Esophagus squamous epithelium (tissue), 5 donors: ENCODE data around the gene TCF7. TPM values are rescaled to one million over a fixed set of nuclear protein-coding genes. Genes with fewer than 3 reads are reported as not detected.

ENCODE experiments used
- DNase-seq: peaks from one replicate; lab custom pipeline; 2025; lab: John Stamatoyannopoulos, UW
- H3K27ac ChIP-seq, 4 donors: fragments of 200-600 bp; sonication (generic); one replicate each; pipeline ENCODE4 v1.5.1; 2016 to 2019; ENCODE audit warnings: mild to moderate bottlenecking in 1 of 4
- H3K27me3 ChIP-seq, 4 donors: fragments of 200-600 bp; sonication (generic); 1 replicate in 3 of 4; 2 replicates in 1 of 4; pipeline versions ENCODE4 v1.5.1 to v1.6.0; 2017 to 2021; ENCODE audit warnings: antibody characterized with exemption in 1 of 4
- H3K36me3 ChIP-seq, 3 donors: fragments of 200-600 bp; sonication (generic); one replicate each; pipeline ENCODE4 v1.5.1; 2016 to 2019
- H3K4me1 ChIP-seq, 3 donors: fragments of 200-600 bp; sonication (generic); one replicate each; pipeline ENCODE4 v1.5.1; 2017 to 2019
- H3K4me3 ChIP-seq, 4 donors: fragments of 200-600 bp; sonication (generic); 1 replicate in 3 of 4; 2 replicates in 1 of 4; pipeline ENCODE4 v1.5.1; 2016 to 2019; ENCODE audit warnings: mild to moderate bottlenecking in 2 of 4, moderate library complexity in 1 of 4
- H3K9me3 ChIP-seq, 3 donors: fragments of 200-600 bp; sonication (generic); one replicate each; pipeline ENCODE4 v1.5.1; 2016 to 2019
- CTCF ChIP-seq, 6 experiments: fragments of 450-650 bp in 4 of 6; fragments of 200-600 bp in 2 of 6; sonication (generic) in 2 of 6; IDR thresholded peaks; one replicate each; pipeline ENCODE4 v1.5.1; 2016 to 2019; ENCODE audit warnings: antibody characterized with exemption in 6 of 6, mild to moderate bottlenecking in 4 of 6, moderate library complexity in 4 of 6
- POLR2A ChIP-seq, 4 donors: fragments of 450-650 bp; IDR thresholded peaks; one replicate each; pipeline ENCODE4 v1.6.1; 2017; ENCODE audit warnings: antibody characterized with exemption in 4 of 4, mild to moderate bottlenecking in 4 of 4, moderate library complexity in 3 of 4
- WGBS, 2 donors: methylation state at CpG; one replicate each; pipeline ENCODE4 v1.1.5; 2018; 5-methylcytosine and 5-hydroxymethylcytosine counted together
- intact Hi-C: fragments of 100-400 bp; cut with DNase I; formaldehyde crosslinking; loops from one replicate; pipeline ENCODE4 v1.15.0; 2022
- total RNA-seq, 4 donors: library from RNA; depleted of rRNA; stranded (reverse); fragments of >200 nt; gene quantifications; one replicate each; pipeline ENCODE4 v1.1.0, GENCODE V29; 2016
- donor health status: DM: yes; HTN: yes; CAD: no.

TCF7 gene
- total RNA-seq, 4 donors from 2014 or later, result 1.9 to 7.6 (median 2.8) TPM

DNA sequence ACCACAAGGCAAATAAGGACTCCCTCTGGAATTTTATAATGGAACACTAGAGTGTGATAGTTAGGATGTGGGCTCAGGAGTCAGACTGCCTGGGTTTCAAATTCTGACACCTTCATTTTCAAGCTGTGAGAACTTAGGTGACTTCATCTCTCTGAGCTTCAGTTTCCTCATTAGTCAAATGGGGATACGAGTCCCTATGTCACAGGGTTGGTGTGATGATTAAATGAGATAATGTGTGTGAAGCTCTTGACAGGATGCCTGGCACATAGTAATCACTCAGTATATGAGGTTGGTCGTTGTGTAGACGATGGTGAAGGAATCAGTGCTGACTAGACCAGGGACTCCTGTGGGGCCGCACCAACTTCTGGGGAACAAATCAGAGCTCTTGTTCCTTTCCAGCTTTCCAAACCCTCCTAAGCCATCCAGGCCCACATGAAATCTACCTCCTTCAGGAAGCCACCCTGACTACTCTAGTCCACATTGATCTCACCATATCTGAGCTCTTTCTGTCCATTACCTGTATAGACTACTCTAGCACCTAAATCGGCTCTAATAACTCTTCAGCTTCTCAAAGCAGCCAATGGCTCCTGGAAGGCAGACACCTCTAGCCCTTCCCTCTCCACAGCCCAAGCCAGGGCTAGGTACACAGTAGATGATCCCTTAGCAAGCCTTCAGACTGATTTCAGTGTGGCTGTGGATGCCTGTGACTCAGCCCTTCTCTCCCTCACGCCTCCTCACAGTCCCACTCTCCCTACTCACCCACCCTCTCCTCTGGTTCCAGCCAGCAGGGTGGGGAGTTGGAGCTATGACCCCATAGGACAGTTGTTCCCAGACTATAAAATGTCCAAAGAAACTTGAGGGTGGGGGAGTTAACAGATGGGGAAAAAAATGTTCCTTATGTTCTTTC lies 2.5 kb upstream of the TCF7 start:
- H3K27ac ChIP-seq, result no peak overlapping the region
- H3K36me3 ChIP-seq, result no peaks in the 10 kb centered on the region
- H3K9me3 ChIP-seq, result no peaks in the 10 kb centered on the region
- H3K4me1 ChIP-seq, result peaks cover 13 to 53% (median 24%) of the 10 kb centered on the region in 3 donors
- H3K4me3 ChIP-seq, result no peak overlapping the region
- no peak for TF ChIP-seq CTCF (IDR thresholded peaks at IDR 0.05)
- TF ChIP-seq POLR2A (IDR thresholded peaks at IDR 0.05), result no peak
- H3K27me3 ChIP-seq, result peaks cover 0 to 17% (median 0%) of the 10 kb centered on the region in 4 donors
- WGBS, 2 donors, result 77 to 83% methylated on average over 3 to 6 of the region's 6 CpGs
- intact Hi-C loops, result no loop called here
- DNase-seq, result no peak

DNA sequence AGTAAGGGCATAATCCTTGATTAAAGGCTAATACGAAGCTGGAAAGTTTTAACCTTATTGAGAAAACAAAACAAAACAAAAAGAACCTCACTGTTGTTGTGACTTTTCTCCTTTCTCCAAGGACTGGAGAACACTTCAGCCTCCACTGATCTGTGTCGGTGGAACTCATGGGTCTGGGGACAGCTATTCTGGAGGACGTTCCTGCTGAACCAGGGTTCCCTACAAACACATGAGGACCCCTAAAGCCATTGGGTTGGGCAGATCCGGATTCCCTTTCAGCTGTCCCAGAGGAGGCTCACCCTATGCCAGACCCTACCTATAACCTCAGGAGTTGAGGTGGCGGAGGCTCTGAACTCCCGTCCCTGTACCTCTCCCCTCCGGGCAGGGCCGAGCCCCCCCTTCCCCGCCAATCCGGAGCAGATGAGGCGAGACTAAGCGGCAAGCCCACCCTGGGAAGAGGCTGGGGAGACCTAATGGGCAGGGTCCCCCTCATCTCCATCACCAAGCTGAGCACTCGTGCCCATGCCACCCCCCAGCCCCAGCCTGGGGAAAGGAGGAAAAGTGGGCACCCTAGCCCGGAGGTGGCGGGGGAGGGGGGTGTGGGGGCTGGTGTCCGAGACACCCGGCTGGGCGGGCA lies 1.6 kb upstream of the TCF7 start:
- no peak for TF ChIP-seq POLR2A (IDR thresholded peaks at IDR 0.05)
- no peak for TF ChIP-seq CTCF (IDR thresholded peaks at IDR 0.05)
- Histone ChIP-seq H3K4me1 (peaks cover 13 to 53% (median 24%) of the 10 kb centered on the region in 3 donors), H3K36me3 (no peaks in the 10 kb centered on the region), H3K27ac (no peak overlapping the region), H3K4me3 (peak overlapping the region in 1 of 4 donors; percentile 78), H3K27me3 (peaks cover 0 to 17% (median 0%) of the 10 kb centered on the region in 4 donors), H3K9me3 (no peaks in the 10 kb centered on the region)
- 81 to 86% methylated on average over 3 to 4 of the region's 18 CpGs for WGBS, 2 donors
- intact Hi-C loops, result no loop called here
- no peak for DNase-seq

DNA sequence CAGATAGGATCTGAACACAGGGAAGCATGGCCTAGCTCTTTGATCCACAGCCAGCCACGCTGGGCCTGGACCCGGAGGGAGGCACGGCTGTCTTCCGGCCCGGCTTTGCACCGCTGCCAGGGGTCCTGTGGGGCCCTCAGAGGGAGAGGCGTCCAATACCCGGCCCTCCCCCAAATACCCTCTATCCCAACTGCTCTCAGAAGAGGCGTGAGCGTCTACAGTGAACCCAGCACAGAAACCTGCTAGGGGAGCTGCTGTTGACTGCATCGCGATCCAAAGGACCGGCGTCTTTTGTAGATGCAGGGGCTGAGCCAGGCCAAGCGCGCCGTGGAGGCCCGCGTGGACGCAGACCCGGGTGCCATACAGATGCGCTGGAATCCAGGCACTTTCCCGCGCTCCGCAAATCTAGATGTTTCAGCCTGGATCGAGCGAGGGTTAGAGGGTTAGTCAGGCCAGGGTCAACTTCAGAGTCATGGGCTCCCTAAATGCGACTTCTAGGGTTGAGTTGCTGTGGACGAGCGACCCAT lies 1.1 kb upstream of the TCF7 start:
- intact Hi-C loops, result no loop called here
- TF ChIP-seq POLR2A (IDR thresholded peaks at IDR 0.05), result no peak
- TF ChIP-seq CTCF (IDR thresholded peaks at IDR 0.05), result no peak
- peaks cover 13 to 53% (median 24%) of the 10 kb centered on the region in 3 donors for H3K4me1 ChIP-seq
- WGBS, 2 donors, result 46 to 54% methylated on average over 6 to 15 of the region's 30 CpGs
- no peak for DNase-seq
- H3K27ac ChIP-seq, result no peak overlapping the region
- no peaks in the 10 kb centered on the region for H3K9me3 ChIP-seq
- peak overlapping the region in 3 of 4 donors; percentile 57 to 78 (median 58) for H3K4me3 ChIP-seq
- peaks cover 0 to 17% (median 0%) of the 10 kb centered on the region in 4 donors for H3K27me3 ChIP-seq
- H3K36me3 ChIP-seq, result no peaks in the 10 kb centered on the region

DNA sequence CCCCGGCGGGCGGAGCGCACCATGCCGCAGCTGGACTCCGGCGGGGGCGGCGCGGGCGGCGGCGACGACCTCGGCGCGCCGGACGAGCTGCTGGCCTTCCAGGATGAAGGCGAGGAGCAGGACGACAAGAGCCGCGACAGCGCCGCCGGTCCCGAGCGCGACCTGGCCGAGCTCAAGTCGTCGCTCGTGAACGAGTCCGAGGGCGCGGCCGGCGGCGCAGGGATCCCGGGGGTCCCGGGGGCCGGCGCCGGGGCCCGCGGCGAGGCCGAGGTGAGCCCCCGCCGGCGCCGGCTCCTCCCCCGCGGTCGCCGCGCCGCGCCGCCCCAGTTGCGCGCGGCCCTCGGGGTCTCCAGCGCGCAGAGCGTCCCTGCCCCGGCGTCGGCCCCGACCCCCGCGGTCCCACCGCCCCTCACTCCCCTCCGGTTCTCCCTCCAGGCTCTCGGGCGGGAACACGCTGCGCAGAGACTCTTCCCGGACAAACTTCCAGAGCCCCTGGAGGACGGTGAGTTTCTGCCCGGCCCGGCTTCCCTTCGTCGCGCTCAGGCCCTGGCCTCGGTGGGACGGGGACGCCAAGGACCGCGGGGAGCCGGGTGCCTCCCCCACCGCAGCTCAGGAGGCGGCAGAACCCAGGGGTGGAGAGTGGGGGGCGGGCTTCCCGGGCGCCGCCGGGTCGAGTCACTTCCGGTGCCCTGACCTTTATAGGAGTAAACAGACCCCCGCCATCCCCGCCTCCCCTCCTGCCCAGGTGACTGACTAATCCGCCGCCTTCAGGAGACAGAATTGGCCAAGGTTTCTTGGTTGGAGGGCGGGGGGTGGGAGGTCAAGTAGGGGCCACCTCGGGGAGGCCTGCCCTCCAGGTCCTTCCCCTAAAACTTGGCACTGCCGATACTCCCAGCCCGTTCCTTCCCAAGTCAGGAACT lies 665 bp downstream of the TCF7 start:
- WGBS, 2 donors, result 0% methylated on average over 10 of the region's 110 CpGs; no CpG with 5 or more reads in 1 of the 2 donors
- TF ChIP-seq POLR2A (IDR thresholded peaks at IDR 0.05) (no peak), CTCF (IDR thresholded peaks at IDR 0.05) (no peak)
- DNase-seq, result no peak
- no peaks in the 10 kb centered on the region for H3K9me3 ChIP-seq
- H3K4me3 ChIP-seq, result peak overlapping the region; percentile 40 to 78 (median 58)
- H3K4me1 ChIP-seq, result peaks cover 13 to 49% (median 24%) of the 10 kb centered on the region in 3 donors
- intact Hi-C loops, result no loop called here
- H3K27ac ChIP-seq, result peak overlapping the region; percentile 7 to 62 (median 45)
- no peaks in the 10 kb centered on the region for H3K36me3 ChIP-seq
- H3K27me3 ChIP-seq, result peaks cover 0 to 17% (median 0%) of the 10 kb centered on the region in 4 donors
